AG04449 (cell line): ENCODE measurements around the gene KLF1.

Experiments used
- CTCF ChIA-PET: fragments of 350-600 bp; formaldehyde crosslinking; extraction: SDS; loops from one replicate; lab custom pipeline; 2021; ENCODE audit warnings: antibody characterized with exemption; lab: Yijun Ruan, JAX
- POLR2A ChIA-PET: fragments of 400-600, 350-600 bp; formaldehyde crosslinking; extraction: SDS; loops from one replicate; lab custom pipeline; 2020; ENCODE audit warnings: antibody characterized with exemption, inconsistent platforms; lab: Yijun Ruan, JAX
- DNase-seq: peaks from one replicate; pipeline ENCODE4 v3.0.0-alpha.2; 2010; ENCODE audit warnings: low read depth, low spot score
- H3K4me3 ChIP-seq: 2 replicates; pipeline ENCODE4 v1.5.1; 2011; ENCODE audit warnings: low read depth, mild to moderate bottlenecking, control low read depth, low read length
- TF ChIP-seq, protein P1 (sequence below): IDR thresholded peaks from one replicate; pipeline ENCODE4 v1.5.1; 2011; ENCODE audit warnings: mild to moderate bottlenecking, moderate library complexity, low read length, control low read depth, inconsistent platforms; ENCODE audit not compliant: insufficient read depth; ENCODE audit errors: missing control alignments

KLF1 gene

DNA sequence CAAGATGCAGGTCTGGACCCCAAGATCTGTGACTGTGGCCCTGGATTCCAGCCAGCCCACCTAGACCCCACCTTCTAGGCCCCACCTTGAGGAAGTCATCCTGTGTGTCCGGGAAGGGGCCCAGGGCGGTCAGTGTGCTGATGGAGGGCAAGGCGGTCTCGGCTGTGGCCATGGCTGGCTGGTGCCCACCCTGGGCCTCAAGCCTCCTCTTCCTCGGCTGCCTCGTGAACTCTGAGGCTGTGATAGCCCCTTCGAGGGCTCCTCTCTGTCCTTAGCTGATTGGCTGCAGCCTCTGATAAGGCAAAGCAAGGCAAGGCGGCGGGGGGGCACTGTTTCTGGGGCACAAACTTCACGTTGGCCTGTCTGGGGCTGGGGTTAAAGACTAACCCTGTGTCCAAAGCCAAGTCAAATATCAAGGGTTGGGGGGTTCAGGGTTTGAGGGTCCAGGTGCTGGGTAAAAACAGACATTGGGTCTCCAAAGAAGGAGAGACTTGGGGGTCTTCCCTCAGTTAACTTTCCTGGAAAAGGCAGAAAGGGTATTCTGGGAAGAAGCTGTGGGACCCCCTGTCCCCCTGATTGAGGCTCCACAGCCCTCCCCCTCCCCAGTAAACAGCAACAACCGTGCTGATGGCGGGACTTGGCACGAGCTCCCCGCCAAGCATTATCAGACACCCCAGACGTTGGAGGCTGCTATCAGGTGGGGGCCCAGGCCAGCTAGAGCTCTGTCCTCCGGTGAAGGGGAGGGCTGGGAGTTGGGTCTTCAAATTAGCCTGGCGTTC is at the start of gene KLF1:
KLF1 (minus strand) TSS at position 233 of the 779 bp plus-strand sequence; CDS start at position 172, 61 bp downstream.
- no peak for DNase-seq
- TF ChIP-seq, protein P1, sequence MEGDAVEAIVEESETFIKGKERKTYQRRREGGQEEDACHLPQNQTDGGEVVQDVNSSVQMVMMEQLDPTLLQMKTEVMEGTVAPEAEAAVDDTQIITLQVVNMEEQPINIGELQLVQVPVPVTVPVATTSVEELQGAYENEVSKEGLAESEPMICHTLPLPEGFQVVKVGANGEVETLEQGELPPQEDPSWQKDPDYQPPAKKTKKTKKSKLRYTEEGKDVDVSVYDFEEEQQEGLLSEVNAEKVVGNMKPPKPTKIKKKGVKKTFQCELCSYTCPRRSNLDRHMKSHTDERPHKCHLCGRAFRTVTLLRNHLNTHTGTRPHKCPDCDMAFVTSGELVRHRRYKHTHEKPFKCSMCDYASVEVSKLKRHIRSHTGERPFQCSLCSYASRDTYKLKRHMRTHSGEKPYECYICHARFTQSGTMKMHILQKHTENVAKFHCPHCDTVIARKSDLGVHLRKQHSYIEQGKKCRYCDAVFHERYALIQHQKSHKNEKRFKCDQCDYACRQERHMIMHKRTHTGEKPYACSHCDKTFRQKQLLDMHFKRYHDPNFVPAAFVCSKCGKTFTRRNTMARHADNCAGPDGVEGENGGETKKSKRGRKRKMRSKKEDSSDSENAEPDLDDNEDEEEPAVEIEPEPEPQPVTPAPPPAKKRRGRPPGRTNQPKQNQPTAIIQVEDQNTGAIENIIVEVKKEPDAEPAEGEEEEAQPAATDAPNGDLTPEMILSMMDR: no peak
- CTCF ChIA-PET: interaction anchor here (0.9 to 3.6 kb wide), 3 partner anchors 12 to 121 kb away, joined by 3 to 21 read pairs (median 3); no protein-coding TSS in a partner anchor
- H3K4me3 ChIP-seq: no peak within 1 kb of the TSS
- POLR2A ChIA-PET: no interaction called here

- CTCF ChIA-PET: interaction anchor here (1.2 kb wide), 1 partner anchor 28 kb away, joined by 3 read pairs; no protein-coding TSS in a partner anchor
- no peak overlapping the region for H3K4me3 ChIP-seq
- no peak for DNase-seq
- TF ChIP-seq, protein P1: no peak
- POLR2A ChIA-PET: no interaction called here
Measured at GRCh38 chr19:12936582-12936981, 49.6 kb upstream of the KLF1 start.

GRCh38 chr19:12935071-12935470 is 48.1 kb upstream of the KLF1 start:
- no peak for DNase-seq
- no peak overlapping the region for H3K4me3 ChIP-seq
- CTCF ChIA-PET: interaction anchor here (1.2 kb wide), 1 partner anchor 30 kb away, joined by 3 read pairs; no protein-coding TSS in a partner anchor
- TF ChIP-seq, protein P1: no peak
- POLR2A ChIA-PET: no interaction called here

DNA sequence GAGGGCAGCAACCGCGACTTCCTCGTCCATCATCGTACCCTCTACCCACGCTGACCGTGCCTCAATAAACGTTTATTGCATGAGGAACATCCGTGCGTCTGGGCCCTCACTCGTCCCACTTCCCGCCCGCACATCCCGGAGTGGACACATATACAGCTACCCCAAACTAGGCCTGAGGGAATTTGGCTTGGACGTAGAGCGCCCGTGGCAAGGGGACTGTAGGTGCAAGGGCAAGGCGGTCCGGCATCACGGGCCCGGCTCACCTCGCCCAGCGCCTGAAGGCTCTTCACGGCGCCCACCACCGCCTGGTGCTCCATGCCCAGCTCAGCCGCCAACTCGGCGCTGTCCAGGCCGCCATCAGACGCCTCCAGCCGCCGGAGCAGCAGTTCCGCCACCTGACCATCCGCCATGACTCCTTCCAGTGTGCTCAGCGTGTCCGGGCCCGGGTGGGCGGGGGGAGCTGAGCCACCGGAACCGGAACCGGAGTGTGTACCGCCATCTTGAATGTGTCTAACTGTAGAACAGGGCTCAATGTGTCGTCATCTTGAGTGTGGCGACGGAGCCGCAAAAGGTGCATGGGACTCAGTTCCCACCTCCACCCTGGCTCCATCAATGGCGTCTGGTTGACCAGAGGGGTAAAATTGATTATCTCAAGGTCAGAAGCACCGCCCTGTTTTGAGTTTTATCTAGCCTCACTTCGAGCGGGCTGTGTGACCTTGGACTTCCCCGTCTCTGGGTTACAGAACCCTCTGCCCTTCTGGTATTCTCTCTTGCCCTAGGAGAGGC is 46.5 kb upstream of the KLF1 start, which contains the start of gene FARSA:
FARSA (minus strand) TSS at position 425 of the 786 bp plus-strand sequence; CDS start at position 410, 15 bp downstream.
- POLR2A ChIA-PET: interaction anchor here (0.6 to 1.3 kb wide), 7 partner anchors 12 to 219 kb away, joined by 3 to 7 read pairs (median 4); partner anchors contain the start of gene SYCE2
- TF ChIP-seq, protein P1: no peak
- CTCF ChIA-PET: interaction anchor here (1.0 to 4.1 kb wide), 3 partner anchors 12 to 156 kb away, joined by 4 to 20 read pairs (median 6); no protein-coding TSS in a partner anchor
- peak within 1 kb of the TSS; percentile 96 for H3K4me3 ChIP-seq
- no peak for DNase-seq

- H3K4me3 ChIP-seq: peak overlapping the region; percentile 96
- POLR2A ChIA-PET: interaction anchor here (0.8 to 1.3 kb wide), 6 partner anchors 12 to 220 kb away, joined by 3 to 7 read pairs (median 4); partner anchors contain the start of gene SYCE2
- TF ChIP-seq, protein P1: no peak
- CTCF ChIA-PET: interaction anchor here (1.0 to 4.1 kb wide), 5 partner anchors 10 to 161 kb away, joined by 3 to 20 read pairs (median 6); no protein-coding TSS in a partner anchor
- DNase-seq: no peak
Measured at GRCh38 chr19:12932392-12933286, 45.6 kb upstream of the KLF1 start.
